ENCODE measurements around the gene ATOH8.

DNA sequence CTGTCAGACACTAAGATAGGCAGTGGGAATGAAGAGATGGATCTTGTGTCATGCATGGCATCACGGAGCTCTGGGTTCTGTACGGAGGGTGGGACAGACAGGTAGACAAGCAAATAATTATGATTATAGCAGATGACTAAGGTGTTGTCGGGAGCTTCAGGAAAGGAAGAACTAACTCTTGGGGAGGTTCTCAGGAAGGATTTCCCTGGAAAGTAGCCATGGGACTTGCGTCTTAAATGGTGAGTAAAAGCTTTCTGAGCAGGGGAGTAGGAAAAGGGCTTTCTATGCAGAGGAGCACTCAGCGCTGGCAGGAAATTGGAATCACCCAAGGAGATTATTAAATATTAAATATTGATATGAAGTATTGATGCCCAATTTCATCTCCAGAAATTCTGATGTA is 35.5 kb downstream of the ATOH8 start:
- TF ChIP-seq, protein P1, sequence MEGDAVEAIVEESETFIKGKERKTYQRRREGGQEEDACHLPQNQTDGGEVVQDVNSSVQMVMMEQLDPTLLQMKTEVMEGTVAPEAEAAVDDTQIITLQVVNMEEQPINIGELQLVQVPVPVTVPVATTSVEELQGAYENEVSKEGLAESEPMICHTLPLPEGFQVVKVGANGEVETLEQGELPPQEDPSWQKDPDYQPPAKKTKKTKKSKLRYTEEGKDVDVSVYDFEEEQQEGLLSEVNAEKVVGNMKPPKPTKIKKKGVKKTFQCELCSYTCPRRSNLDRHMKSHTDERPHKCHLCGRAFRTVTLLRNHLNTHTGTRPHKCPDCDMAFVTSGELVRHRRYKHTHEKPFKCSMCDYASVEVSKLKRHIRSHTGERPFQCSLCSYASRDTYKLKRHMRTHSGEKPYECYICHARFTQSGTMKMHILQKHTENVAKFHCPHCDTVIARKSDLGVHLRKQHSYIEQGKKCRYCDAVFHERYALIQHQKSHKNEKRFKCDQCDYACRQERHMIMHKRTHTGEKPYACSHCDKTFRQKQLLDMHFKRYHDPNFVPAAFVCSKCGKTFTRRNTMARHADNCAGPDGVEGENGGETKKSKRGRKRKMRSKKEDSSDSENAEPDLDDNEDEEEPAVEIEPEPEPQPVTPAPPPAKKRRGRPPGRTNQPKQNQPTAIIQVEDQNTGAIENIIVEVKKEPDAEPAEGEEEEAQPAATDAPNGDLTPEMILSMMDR (IDR thresholded peaks at IDR 0.05): no peak
- TF ChIP-seq POLR2A (IDR thresholded peaks at IDR 0.05): no peak

Data from uterus (tissue), 2 donors.